Right renal cortex interstitium (tissue), 3 donors: ENCODE data around the gene WDR4. TPM values are rescaled to one million over a fixed set of nuclear protein-coding genes. Genes with fewer than 3 reads are reported as not detected.
"Not testable (repeated sequence)": the region's sequence is repeated elsewhere in the genome, so short reads cannot be mapped to it uniquely, and the experiment has no call there.

ENCODE experiments used
- DNase-seq, 3 donors: peaks; one replicate each; pipeline ENCODE4 v3.0.0-alpha.2; 2013; ENCODE audit warnings: low read depth in 3 of 3, low spot score in 2 of 3
- polyA plus RNA-seq, 3 donors: library from polyadenylated mRNA; unstranded; fragments of 120-200 nt; gene quantifications; one replicate each; pipeline ENCODE4 v1.2.1, GENCODE V29; 2013; ENCODE audit not compliant: insufficient read length in 3 of 3

WDR4 gene
- polyA plus RNA-seq, 3 donors = 7.9 to 10.0 (median 10.0) TPM

GRCh38 chr21:42880352-42880751, 1.0 kb upstream of the WDR4 start:
- no peak for DNase-seq

GRCh38 chr21:42878678-42878992, 704 bp downstream of the WDR4 start:
- DNase-seq = peak in 1 of 3 donors; percentile 8

- DNase-seq = not testable (repeated sequence)
Observed at GRCh38 chr21:42875811-42876210, 3.5 kb downstream of the WDR4 start.

GRCh38 chr21:42873096-42873495, 6.2 kb downstream of the WDR4 start:
- DNase-seq = no peak

- DNase-seq = no peak
Observed at GRCh38 chr21:42868196-42868595, 11.1 kb downstream of the WDR4 start.

GRCh38 chr21:42865776-42866160, 13.6 kb downstream of the WDR4 start:
- no peak for DNase-seq

GRCh38 chr21:42864815-42865775, 14.2 kb downstream of the WDR4 start:
- DNase-seq = no peak

- no peak for DNase-seq
Observed at GRCh38 chr21:42864286-42864685, 15.1 kb downstream of the WDR4 start.

- no peak for DNase-seq
Observed at GRCh38 chr21:42863504-42863870, 15.9 kb downstream of the WDR4 start.

GRCh38 chr21:42862774-42863503, 16.4 kb downstream of the WDR4 start:
- DNase-seq = no peak

- no peak for DNase-seq
Observed at GRCh38 chr21:42861848-42862400, 17.4 kb downstream of the WDR4 start.

GRCh38 chr21:42861311-42861847, 18.0 kb downstream of the WDR4 start:
- no peak for DNase-seq

- DNase-seq = no peak
Observed at GRCh38 chr21:42860345-42860744, 19.0 kb downstream of the WDR4 start.

GRCh38 chr21:42859891-42860230, 19.5 kb downstream of the WDR4 start:
- no peak for DNase-seq

- no peak for DNase-seq
Observed at GRCh38 chr21:42858957-42859890, 20.1 kb downstream of the WDR4 start.

- DNase-seq = no peak
Observed at GRCh38 chr21:42858185-42858847, 21.0 kb downstream of the WDR4 start.

GRCh38 chr21:42857216-42857615, 22.1 kb downstream of the WDR4 start:
- no peak for DNase-seq

GRCh38 chr21:42855937-42856335, 23.4 kb downstream of the WDR4 start:
- DNase-seq = no peak

- DNase-seq = no peak
Observed at GRCh38 chr21:42855171-42855936, 24.0 kb downstream of the WDR4 start.
